Fibroblast of villous mesenchyme (primary cell): ENCODE results near the gene YAP1. TPM values are rescaled to one million over a fixed set of nuclear protein-coding genes. Genes with fewer than 3 reads are reported as not detected.

Experiments used
- DNase-seq: peaks from one replicate; pipeline ENCODE4 v3.0.0-alpha.2; 2010; ENCODE audit warnings: low read depth
- H3K4me3 ChIP-seq: 2 replicates; pipeline ENCODE4 v1.5.1; 2011; ENCODE audit warnings: low read depth, mild to moderate bottlenecking, low read length
- CTCF ChIP-seq: IDR thresholded peaks from 2 replicates; pipeline ENCODE4 v1.5.1; 2012; ENCODE audit warnings: low read depth, mild to moderate bottlenecking, low read length; ENCODE audit not compliant: insufficient read depth
- total RNA-seq: library from RNA; depleted of rRNA; stranded (reverse); fragments of >200 nt; gene quantifications from 2 replicates; pipeline ENCODE4 v1.2.3, GENCODE V29; 2012

Gene YAP1
- total RNA-seq, 1 donor = 148 TPM

- DNase-seq = no peak
- no peak for TF ChIP-seq CTCF
- H3K4me3 ChIP-seq = no peak overlapping the region
These were observed 69.1 kb downstream of the YAP1 start for GRCh38 chr11:102179371-102179770.

GRCh38 chr11:102184269-102184987, 74.2 kb downstream of the YAP1 start:
- no peak for DNase-seq
- no peak for TF ChIP-seq CTCF
- no peak overlapping the region for H3K4me3 ChIP-seq

- peak; percentile 56 for DNase-seq
- no peak for TF ChIP-seq CTCF
- no peak overlapping the region for H3K4me3 ChIP-seq
These were observed 76.4 kb downstream of the YAP1 start for GRCh38 chr11:102186551-102187191.

GRCh38 chr11:102187416-102188151, 77.3 kb downstream of the YAP1 start:
- no peak overlapping the region for H3K4me3 ChIP-seq

GRCh38 chr11:102188488-102188887, 78.2 kb downstream of the YAP1 start:
- no peak overlapping the region for H3K4me3 ChIP-seq
- DNase-seq = no peak
- TF ChIP-seq CTCF = no peak

More at GRCh38 chr11:102187416-102188151, 77.3 kb downstream of the YAP1 start:
- TF ChIP-seq CTCF = no peak
- peak; percentile 71 for DNase-seq

- peak; percentile 89 for DNase-seq
- TF ChIP-seq CTCF = no peak
These were observed 81.6 kb downstream of the YAP1 start for GRCh38 chr11:102191832-102192231.

More at GRCh38 chr11:102191832-102192231, 81.6 kb downstream of the YAP1 start:
- H3K4me3 ChIP-seq = no peak overlapping the region
